T-helper 17 cell (primary cell): ENCODE measurements around the gene NUP133. TPM values are rescaled to one million over a fixed set of nuclear protein-coding genes. Genes with fewer than 3 reads are reported as not detected.

Source experiments
- ATAC-seq: fragments of 150-1000 bp; cut with Tn5 transposase; 2 replicates; pipeline ENCODE4 v1.10.0; 2021; ENCODE audit warnings: mild to moderate bottlenecking, moderate library complexity
- DNase-seq, 3 donors: peaks; one replicate each; pipeline versions ENCODE4 v3.0.0 to v3.0.0-alpha.2; 2020 to 2021
- H3K9me3 ChIP-seq: one replicate; pipeline ENCODE4 v1.7.0; 2013; ENCODE audit warnings: low read length, mild to moderate bottlenecking; ENCODE audit not compliant: control insufficient read depth, poor library complexity, severe bottlenecking
- H3K27ac Mint-ChIP-seq: one replicate; pipeline ENCODE4 v1.8.0; 2022; ENCODE audit warnings: mild to moderate bottlenecking, moderate library complexity, mixed read lengths
- H3K27me3 Mint-ChIP-seq: one replicate; pipeline ENCODE4 v1.8.0; 2022; ENCODE audit warnings: mixed read lengths
- H3K36me3 Mint-ChIP-seq: one replicate; pipeline ENCODE4 v1.8.0; 2022; ENCODE audit warnings: low read depth, mixed read lengths
- H3K4me1 Mint-ChIP-seq: one replicate; pipeline ENCODE4 v1.8.0; 2022; ENCODE audit warnings: mild to moderate bottlenecking, mixed read lengths
- H3K4me3 Mint-ChIP-seq: one replicate; pipeline ENCODE4 v1.8.0; 2022; ENCODE audit warnings: mild to moderate bottlenecking, moderate library complexity, mixed read lengths
- total RNA-seq, 4 donors: library from RNA in 2 of 4; stranded (reverse) in 2 of 4; gene quantifications; one replicate each; pipeline ENCODE4 v1.2.3 and lab custom pipeline; 2022 to 2026

The NUP133 gene
- total RNA-seq (10 to 100 TPM; 26.0 to 35.9 TPM), total RNA-seq (lab: John Stamatoyannopoulos, UW) (67.6 to 106 reads per million in 2 donors)

- peaks cover 4% of the 10 kb centered on the region for H3K27me3 Mint-ChIP-seq
- peak; percentile 92 to 95 (median 94) for DNase-seq
- H3K4me3 Mint-ChIP-seq = peak within 1 kb of the TSS; percentile 89
Measured at GRCh38 chr1:229507951-229508822, at the start of gene NUP133. NUP133 (minus strand) TSS chr1:229508341; CDS start chr1:229508249, 92 bp downstream.

GRCh38 chr1:229557200-229557850 lies 49.2 kb upstream of the NUP133 start:
- H3K27ac Mint-ChIP-seq = peak overlapping the region; percentile 84
- H3K27me3 Mint-ChIP-seq = no peaks in the 10 kb centered on the region
- peaks cover 42% of the 10 kb centered on the region for H3K4me1 Mint-ChIP-seq
- no peaks in the 10 kb centered on the region for H3K36me3 Mint-ChIP-seq
- ATAC-seq (no peak), DNase-seq (no peak)
- no peaks in the 10 kb centered on the region for H3K9me3 ChIP-seq
- peak overlapping the region; percentile 88 for H3K4me3 Mint-ChIP-seq

More at GRCh38 chr1:229507951-229508822, at the start of gene NUP133:
- ATAC-seq = peak; percentile 96
- no peaks in the 10 kb centered on the region for H3K9me3 ChIP-seq
- H3K4me1 Mint-ChIP-seq = peaks cover 19% of the 10 kb centered on the region
- H3K36me3 Mint-ChIP-seq = no peaks in the 10 kb centered on the region
- peak within 1 kb of the TSS; percentile 97 for H3K27ac Mint-ChIP-seq

- Mint-ChIP-seq H3K36me3 (no peaks in the 10 kb centered on the region), H3K4me3 (no peak overlapping the region), H3K27ac (no peak overlapping the region), H3K27me3 (no peaks in the 10 kb centered on the region), H3K4me1 (peaks cover 51% of the 10 kb centered on the region)
- no peaks in the 10 kb centered on the region for H3K9me3 ChIP-seq
- DNase-seq = no peak
- ATAC-seq = no peak
Measured at GRCh38 chr1:229554886-229555621, 46.9 kb upstream of the NUP133 start.

GRCh38 chr1:229553621-229554130 lies 45.5 kb upstream of the NUP133 start:
- peaks cover 44% of the 10 kb centered on the region for H3K4me1 Mint-ChIP-seq
- no peak overlapping the region for H3K4me3 Mint-ChIP-seq
- ATAC-seq = no peak
- no peaks in the 10 kb centered on the region for H3K9me3 ChIP-seq
- H3K27me3 Mint-ChIP-seq = no peaks in the 10 kb centered on the region
- no peaks in the 10 kb centered on the region for H3K36me3 Mint-ChIP-seq
- peak overlapping the region; percentile 53 for H3K27ac Mint-ChIP-seq
- no peak for DNase-seq

- no peak for ATAC-seq
- Mint-ChIP-seq H3K27me3 (no peaks in the 10 kb centered on the region), H3K4me3 (peak overlapping the region; percentile 5), H3K36me3 (no peaks in the 10 kb centered on the region), H3K27ac (peak overlapping the region; percentile 24), H3K4me1 (peaks cover 43% of the 10 kb centered on the region)
- H3K9me3 ChIP-seq = no peaks in the 10 kb centered on the region
- DNase-seq = no peak
Measured at GRCh38 chr1:229552732-229553131, 44.6 kb upstream of the NUP133 start.

GRCh38 chr1:229550812-229551567 lies 42.8 kb upstream of the NUP133 start:
- DNase-seq (no peak), ATAC-seq (no peak)
- H3K9me3 ChIP-seq = no peaks in the 10 kb centered on the region
- H3K36me3 Mint-ChIP-seq = no peaks in the 10 kb centered on the region
- no peaks in the 10 kb centered on the region for H3K27me3 Mint-ChIP-seq
- H3K27ac Mint-ChIP-seq = peak overlapping the region; percentile 39
- H3K4me1 Mint-ChIP-seq = peaks cover 29% of the 10 kb centered on the region
- no peak overlapping the region for H3K4me3 Mint-ChIP-seq

- ATAC-seq (no peak), DNase-seq (no peak)
- Mint-ChIP-seq H3K27ac (no peak overlapping the region), H3K36me3 (no peaks in the 10 kb centered on the region), H3K4me1 (peaks cover 11% of the 10 kb centered on the region), H3K4me3 (no peak overlapping the region), H3K27me3 (no peaks in the 10 kb centered on the region)
- H3K9me3 ChIP-seq = no peaks in the 10 kb centered on the region
Measured at GRCh38 chr1:229547542-229547941, 39.4 kb upstream of the NUP133 start.

- Mint-ChIP-seq H3K4me3 (no peak overlapping the region), H3K36me3 (no peaks in the 10 kb centered on the region), H3K4me1 (peaks cover 2% of the 10 kb centered on the region), H3K27me3 (no peaks in the 10 kb centered on the region), H3K27ac (no peak overlapping the region)
- no peak for ATAC-seq
- H3K9me3 ChIP-seq = no peaks in the 10 kb centered on the region
- no peak for DNase-seq
Measured at GRCh38 chr1:229544587-229544986, 36.4 kb upstream of the NUP133 start.

- no peak for ATAC-seq
- DNase-seq = no peak
- Mint-ChIP-seq H3K36me3 (peaks cover 8% of the 10 kb centered on the region), H3K27ac (no peak overlapping the region), H3K4me3 (no peak overlapping the region), H3K4me1 (peaks cover 2% of the 10 kb centered on the region), H3K27me3 (no peaks in the 10 kb centered on the region)
- no peaks in the 10 kb centered on the region for H3K9me3 ChIP-seq
Measured at GRCh38 chr1:229539863-229540506, 31.8 kb upstream of the NUP133 start.

GRCh38 chr1:229538945-229539344 lies 30.8 kb upstream of the NUP133 start:
- Mint-ChIP-seq H3K4me1 (peaks cover 2% of the 10 kb centered on the region), H3K27me3 (no peaks in the 10 kb centered on the region), H3K27ac (peak overlapping the region; percentile 19), H3K4me3 (no peak overlapping the region), H3K36me3 (peaks cover 8% of the 10 kb centered on the region)
- ATAC-seq (no peak), DNase-seq (no peak)
- H3K9me3 ChIP-seq = no peaks in the 10 kb centered on the region

- peaks cover 8% of the 10 kb centered on the region for H3K36me3 Mint-ChIP-seq
- H3K4me1 Mint-ChIP-seq = peaks cover 2% of the 10 kb centered on the region
- H3K27me3 Mint-ChIP-seq = no peaks in the 10 kb centered on the region
- peak overlapping the region; percentile 19 for H3K27ac Mint-ChIP-seq
- H3K9me3 ChIP-seq = no peaks in the 10 kb centered on the region
- DNase-seq (no peak), ATAC-seq (no peak)
- H3K4me3 Mint-ChIP-seq = no peak overlapping the region
Measured at GRCh38 chr1:229537894-229538293, 29.8 kb upstream of the NUP133 start.

- H3K4me1 Mint-ChIP-seq = no peaks in the 10 kb centered on the region
- H3K27ac Mint-ChIP-seq = peak overlapping the region; percentile 80
- H3K9me3 ChIP-seq = no peaks in the 10 kb centered on the region
- peaks cover 8% of the 10 kb centered on the region for H3K36me3 Mint-ChIP-seq
- ATAC-seq (no peak), DNase-seq (no peak)
- no peak overlapping the region for H3K4me3 Mint-ChIP-seq
- H3K27me3 Mint-ChIP-seq = no peaks in the 10 kb centered on the region
Measured at GRCh38 chr1:229536982-229537381, 28.8 kb upstream of the NUP133 start.
